Neutrophil (primary cell): Measurements from ENCODE around the gene ZNF18.
"Not testable (repeated sequence)": the region's sequence is repeated elsewhere in the genome, so short reads cannot be mapped to it uniquely, and the experiment has no call there.

Experiments
- H3K27ac ChIP-seq: fragments of 200-600 bp; sonication (generic); 2 replicates; pipeline ENCODE4 v1.5.1; 2016; ENCODE audit warnings: mild to moderate bottlenecking, moderate library complexity
- H3K27me3 ChIP-seq: fragments of 200-600 bp; sonication (generic); 2 replicates; pipeline ENCODE4 v1.6.0; 2016; ENCODE audit warnings: mild to moderate bottlenecking
- H3K36me3 ChIP-seq: fragments of 200-600 bp; sonication (generic); 2 replicates; pipeline ENCODE4 v1.5.1; 2017
- H3K4me1 ChIP-seq, 2 experiments: fragments of 200-600 bp in 1 of 2; sonication (generic) in 1 of 2; 1 replicate in 1 of 2; 2 replicates in 1 of 2; pipeline versions ENCODE4 v1.5.1 to v1.6.1; 2013 to 2016; ENCODE audit warnings: low read depth in 1 of 2, low read length in 1 of 2, mild to moderate bottlenecking in 1 of 2, moderate library complexity in 1 of 2; ENCODE audit not compliant: control insufficient read depth in 1 of 2, insufficient read depth in 1 of 2
- H3K4me3 ChIP-seq, 2 experiments: fragments of 200-600 bp in 1 of 2; sonication (generic) in 1 of 2; 1 replicate in 1 of 2; 2 replicates in 1 of 2; pipeline ENCODE4 v1.5.1; 2013 to 2016; ENCODE audit warnings: low read depth in 1 of 2, low read length in 1 of 2, mild to moderate bottlenecking in 1 of 2, moderate library complexity in 1 of 2
- H3K9me3 ChIP-seq: fragments of 200-600 bp; sonication (generic); 2 replicates; pipeline ENCODE4 v1.5.1; 2016
- TF ChIP-seq, protein P1 (sequence below): fragments of 200-600 bp; sonication (generic); IDR thresholded peaks from 2 replicates; pipeline ENCODE4 v1.5.1; 2016; ENCODE audit warnings: antibody characterized with exemption

Gene ZNF18

DNA sequence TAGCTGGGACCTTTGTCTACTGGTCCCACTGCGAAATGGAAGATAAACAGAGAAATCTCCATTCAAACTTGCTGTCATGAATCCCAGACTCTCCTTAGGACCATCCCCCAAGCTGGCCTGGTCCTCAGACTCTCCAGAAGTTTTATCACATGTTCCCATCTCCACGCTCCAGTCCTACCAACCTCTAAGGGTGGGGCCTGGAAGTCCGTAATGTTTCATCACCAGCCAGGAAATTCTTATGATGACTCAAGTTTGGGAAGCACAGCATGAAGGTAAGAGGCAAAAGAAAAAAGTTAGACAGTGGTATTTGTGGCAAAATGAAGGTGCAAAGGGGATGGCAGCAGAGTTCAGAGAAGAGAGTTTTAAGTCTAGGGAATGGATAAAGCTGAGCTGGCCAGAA lies 52.7 kb downstream of the ZNF18 start:
- H3K27ac ChIP-seq: no peak overlapping the region
- no peaks in the 10 kb centered on the region for H3K9me3 ChIP-seq
- no peaks in the 10 kb centered on the region for H3K4me1 ChIP-seq
- no peaks in the 10 kb centered on the region for H3K36me3 ChIP-seq
- no peak overlapping the region for H3K4me3 ChIP-seq
- TF ChIP-seq, protein P1, sequence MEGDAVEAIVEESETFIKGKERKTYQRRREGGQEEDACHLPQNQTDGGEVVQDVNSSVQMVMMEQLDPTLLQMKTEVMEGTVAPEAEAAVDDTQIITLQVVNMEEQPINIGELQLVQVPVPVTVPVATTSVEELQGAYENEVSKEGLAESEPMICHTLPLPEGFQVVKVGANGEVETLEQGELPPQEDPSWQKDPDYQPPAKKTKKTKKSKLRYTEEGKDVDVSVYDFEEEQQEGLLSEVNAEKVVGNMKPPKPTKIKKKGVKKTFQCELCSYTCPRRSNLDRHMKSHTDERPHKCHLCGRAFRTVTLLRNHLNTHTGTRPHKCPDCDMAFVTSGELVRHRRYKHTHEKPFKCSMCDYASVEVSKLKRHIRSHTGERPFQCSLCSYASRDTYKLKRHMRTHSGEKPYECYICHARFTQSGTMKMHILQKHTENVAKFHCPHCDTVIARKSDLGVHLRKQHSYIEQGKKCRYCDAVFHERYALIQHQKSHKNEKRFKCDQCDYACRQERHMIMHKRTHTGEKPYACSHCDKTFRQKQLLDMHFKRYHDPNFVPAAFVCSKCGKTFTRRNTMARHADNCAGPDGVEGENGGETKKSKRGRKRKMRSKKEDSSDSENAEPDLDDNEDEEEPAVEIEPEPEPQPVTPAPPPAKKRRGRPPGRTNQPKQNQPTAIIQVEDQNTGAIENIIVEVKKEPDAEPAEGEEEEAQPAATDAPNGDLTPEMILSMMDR: no peak
- H3K27me3 ChIP-seq: no peaks in the 10 kb centered on the region

DNA sequence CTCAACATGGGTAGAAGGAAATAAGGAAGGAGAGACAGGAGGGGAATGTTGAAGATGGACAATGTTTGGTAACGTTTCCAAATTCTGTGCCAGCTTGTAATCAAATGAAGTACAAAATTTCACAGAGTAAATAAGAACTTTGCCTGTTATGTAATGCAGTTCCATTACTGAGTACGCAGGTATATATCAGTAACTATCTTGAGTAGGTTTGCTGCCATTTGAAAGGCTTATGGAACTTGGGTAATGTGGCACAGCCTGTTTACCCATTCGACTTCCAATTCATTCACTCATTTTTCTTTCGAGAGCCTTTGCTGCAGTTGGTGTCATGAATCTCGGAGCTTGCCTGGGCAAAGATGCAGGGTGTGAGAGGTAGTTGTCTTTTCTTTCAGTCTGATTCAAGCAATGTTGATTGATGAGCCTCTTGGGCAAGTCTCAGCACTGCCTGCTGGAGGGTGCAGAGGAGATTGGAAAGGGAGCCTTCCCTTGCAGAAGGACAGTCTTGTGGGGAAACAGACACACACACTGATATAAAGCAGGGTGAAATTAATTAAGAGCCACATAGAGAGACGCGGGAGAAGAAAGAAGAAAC lies 53.4 kb downstream of the ZNF18 start:
- H3K27ac ChIP-seq: no peak overlapping the region
- TF ChIP-seq, protein P1: no peak
- no peaks in the 10 kb centered on the region for H3K36me3 ChIP-seq
- H3K9me3 ChIP-seq: no peaks in the 10 kb centered on the region
- no peak overlapping the region for H3K4me3 ChIP-seq
- H3K27me3 ChIP-seq: no peaks in the 10 kb centered on the region
- no peaks in the 10 kb centered on the region for H3K4me1 ChIP-seq

DNA sequence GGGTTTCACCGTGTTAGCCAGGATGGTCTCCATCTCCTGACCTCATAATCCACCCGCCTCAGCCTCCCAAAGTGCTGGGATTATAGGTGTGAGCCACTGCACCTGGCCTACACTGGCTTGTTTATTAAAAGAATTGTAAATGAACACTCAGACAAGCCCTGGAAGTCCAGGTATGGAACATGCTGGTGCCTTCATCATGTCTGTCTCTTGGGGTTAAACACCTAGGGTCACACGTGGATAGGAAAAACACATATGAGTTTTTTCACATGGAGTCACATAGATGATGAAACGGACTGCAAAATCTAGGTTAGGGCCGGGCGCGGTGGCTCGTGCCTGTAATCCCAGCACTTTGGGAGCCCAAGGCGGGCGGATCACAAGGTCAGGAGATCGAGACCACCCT lies 54.2 kb downstream of the ZNF18 start:
- not testable (repeated sequence) for H3K27me3 ChIP-seq, H3K27ac ChIP-seq

DNA sequence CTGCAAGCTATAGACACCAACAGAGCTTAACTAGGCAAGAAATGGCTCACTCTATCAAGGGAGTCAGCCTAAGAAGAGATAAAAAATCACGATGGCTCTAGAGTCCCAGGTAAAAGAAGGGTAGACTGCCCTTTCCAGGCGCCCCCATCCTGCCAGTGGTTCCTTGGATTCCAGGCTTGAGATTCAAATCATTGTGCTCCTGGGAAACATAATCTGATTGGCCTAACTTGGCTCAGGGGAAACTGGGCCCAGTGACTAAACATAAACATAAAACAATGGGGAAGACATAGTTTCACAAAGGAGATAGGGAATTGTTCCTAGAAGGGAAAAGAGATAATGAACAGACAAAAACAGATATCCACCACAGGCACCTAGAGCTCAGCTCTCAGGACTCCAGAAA lies 56.4 kb downstream of the ZNF18 start:
- Histone ChIP-seq H3K9me3 (no peaks in the 10 kb centered on the region), H3K4me3 (no peak overlapping the region), H3K36me3 (no peaks in the 10 kb centered on the region), H3K27me3 (no peaks in the 10 kb centered on the region), H3K27ac (no peak overlapping the region), H3K4me1 (no peaks in the 10 kb centered on the region)
- TF ChIP-seq, protein P1: no peak

More for the DNA sequence above, 54.2 kb downstream of the ZNF18 start:
- H3K4me3 ChIP-seq, H3K4me1 ChIP-seq, H3K9me3 ChIP-seq, H3K36me3 ChIP-seq: not testable (repeated sequence)

DNA sequence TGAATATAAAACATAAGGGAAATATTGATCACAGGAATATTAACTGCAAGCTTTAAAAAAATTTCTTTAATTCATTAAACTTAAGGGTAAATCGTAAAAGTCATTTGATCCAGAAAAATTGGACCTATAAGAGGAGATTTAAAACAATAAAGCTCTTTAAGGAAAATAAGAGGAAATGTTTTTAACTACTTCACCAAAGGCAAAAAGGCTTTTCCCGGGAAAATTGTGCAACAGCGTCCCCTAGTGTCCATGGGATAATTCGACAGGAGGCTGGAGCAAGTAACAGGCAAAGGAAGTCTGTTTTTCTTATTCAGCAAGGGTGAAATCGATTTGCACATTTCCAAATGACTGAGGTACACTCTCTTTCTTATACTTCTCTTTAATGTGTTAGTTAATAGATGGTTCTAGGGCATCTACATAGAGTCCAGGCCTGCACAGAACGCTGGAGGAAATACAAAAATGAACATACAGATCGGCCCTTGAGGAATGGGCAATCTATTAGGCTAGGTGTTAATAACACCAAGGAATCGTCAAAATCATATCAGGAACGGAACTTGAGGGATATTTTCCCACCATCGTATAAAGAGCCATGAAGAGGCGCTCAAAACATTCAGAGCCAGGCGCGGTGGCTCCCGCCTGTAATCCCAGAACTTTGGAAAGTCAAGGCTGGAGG lies 61.4 kb downstream of the ZNF18 start:
- Histone ChIP-seq H3K27ac (no peak overlapping the region), H3K27me3 (no peaks in the 10 kb centered on the region)
- TF ChIP-seq, protein P1: no peak

DNA sequence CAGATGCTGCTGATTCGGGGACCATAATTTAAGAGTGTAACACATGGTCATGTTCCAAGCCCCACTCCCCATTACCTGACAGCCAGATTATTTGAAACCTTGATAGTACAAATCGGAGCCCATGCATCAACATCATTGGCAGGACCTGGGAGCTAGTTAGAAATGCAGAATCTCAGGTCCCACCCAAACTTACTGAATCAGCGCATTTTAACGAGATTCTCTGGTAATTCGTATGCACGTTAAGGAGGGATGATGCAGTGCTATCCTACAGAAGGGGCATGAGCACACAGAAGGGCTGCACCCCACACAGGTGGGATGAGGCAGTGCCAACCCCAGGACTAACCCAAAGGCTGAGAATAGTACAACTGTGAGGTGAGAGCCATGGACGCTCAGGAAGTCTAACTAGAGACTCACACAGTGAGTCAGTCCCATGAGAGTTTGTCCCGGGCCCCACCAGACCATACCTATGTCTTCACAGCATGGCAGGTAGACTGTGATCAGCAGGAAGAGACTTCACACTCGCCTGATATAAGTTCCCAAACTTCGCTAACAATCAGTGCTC lies 64.9 kb downstream of the ZNF18 start:
- TF ChIP-seq, protein P1: no peak
- Histone ChIP-seq H3K4me1 (no peaks in the 10 kb centered on the region), H3K9me3 (no peaks in the 10 kb centered on the region), H3K27me3 (no peaks in the 10 kb centered on the region), H3K27ac (no peak overlapping the region), H3K36me3 (no peaks in the 10 kb centered on the region), H3K4me3 (no peak overlapping the region)

More for the DNA sequence above, 61.4 kb downstream of the ZNF18 start:
- Histone ChIP-seq H3K9me3 (no peaks in the 10 kb centered on the region), H3K4me3 (no peak overlapping the region), H3K4me1 (no peaks in the 10 kb centered on the region), H3K36me3 (no peaks in the 10 kb centered on the region)
